ENCODE measurements around the gene GRB7.

GRB7 gene

DNA sequence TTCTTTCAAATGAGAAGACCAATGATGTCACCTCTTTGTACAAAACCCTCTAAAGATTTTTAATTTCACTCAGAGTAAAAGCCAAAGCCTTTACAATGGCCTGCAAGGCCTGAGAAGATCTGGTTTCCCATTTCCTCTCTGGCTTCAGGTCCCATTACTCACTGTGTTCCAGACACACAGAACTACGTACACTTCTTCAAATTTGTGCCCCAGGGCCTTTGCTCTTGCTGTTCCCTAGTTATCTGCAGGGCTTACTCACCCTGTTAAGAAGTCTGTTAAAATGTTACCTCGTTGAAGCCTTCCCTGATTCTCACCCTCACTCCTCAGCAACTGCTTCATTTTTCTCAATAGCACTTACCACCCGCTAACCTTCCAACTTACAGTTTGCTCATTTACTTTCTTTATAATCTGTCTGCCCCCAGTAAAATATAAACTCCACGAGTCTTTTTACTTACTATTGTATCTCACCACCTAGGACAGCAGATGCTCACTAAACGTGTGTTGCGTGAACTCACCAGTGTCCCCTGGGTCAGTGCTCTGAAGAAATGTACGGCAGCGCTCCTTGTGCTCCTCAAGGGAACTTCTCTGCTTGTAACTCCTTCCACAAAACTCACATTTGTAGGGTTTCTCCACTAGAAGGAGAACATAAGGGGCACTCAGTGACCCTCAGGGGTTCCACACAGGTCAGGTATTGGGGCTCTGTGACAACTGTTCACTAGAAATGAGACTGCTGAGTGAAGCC is 50.2 kb downstream of the GRB7 start:
- no peak for DNase-seq (ENCODE audit: low read depth, low spot score)
- H3K4me3 ChIP-seq (ENCODE audit: low read depth, low read length), result no peak overlapping the region
- CTCF ChIA-PET, result no interaction called here
- TF ChIP-seq, protein P1, sequence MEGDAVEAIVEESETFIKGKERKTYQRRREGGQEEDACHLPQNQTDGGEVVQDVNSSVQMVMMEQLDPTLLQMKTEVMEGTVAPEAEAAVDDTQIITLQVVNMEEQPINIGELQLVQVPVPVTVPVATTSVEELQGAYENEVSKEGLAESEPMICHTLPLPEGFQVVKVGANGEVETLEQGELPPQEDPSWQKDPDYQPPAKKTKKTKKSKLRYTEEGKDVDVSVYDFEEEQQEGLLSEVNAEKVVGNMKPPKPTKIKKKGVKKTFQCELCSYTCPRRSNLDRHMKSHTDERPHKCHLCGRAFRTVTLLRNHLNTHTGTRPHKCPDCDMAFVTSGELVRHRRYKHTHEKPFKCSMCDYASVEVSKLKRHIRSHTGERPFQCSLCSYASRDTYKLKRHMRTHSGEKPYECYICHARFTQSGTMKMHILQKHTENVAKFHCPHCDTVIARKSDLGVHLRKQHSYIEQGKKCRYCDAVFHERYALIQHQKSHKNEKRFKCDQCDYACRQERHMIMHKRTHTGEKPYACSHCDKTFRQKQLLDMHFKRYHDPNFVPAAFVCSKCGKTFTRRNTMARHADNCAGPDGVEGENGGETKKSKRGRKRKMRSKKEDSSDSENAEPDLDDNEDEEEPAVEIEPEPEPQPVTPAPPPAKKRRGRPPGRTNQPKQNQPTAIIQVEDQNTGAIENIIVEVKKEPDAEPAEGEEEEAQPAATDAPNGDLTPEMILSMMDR (IDR thresholded peaks at IDR 0.05; ENCODE audit: insufficient read depth, low read length, missing control alignments), result no peak
- POLR2A ChIA-PET, result no interaction called here

DNA sequence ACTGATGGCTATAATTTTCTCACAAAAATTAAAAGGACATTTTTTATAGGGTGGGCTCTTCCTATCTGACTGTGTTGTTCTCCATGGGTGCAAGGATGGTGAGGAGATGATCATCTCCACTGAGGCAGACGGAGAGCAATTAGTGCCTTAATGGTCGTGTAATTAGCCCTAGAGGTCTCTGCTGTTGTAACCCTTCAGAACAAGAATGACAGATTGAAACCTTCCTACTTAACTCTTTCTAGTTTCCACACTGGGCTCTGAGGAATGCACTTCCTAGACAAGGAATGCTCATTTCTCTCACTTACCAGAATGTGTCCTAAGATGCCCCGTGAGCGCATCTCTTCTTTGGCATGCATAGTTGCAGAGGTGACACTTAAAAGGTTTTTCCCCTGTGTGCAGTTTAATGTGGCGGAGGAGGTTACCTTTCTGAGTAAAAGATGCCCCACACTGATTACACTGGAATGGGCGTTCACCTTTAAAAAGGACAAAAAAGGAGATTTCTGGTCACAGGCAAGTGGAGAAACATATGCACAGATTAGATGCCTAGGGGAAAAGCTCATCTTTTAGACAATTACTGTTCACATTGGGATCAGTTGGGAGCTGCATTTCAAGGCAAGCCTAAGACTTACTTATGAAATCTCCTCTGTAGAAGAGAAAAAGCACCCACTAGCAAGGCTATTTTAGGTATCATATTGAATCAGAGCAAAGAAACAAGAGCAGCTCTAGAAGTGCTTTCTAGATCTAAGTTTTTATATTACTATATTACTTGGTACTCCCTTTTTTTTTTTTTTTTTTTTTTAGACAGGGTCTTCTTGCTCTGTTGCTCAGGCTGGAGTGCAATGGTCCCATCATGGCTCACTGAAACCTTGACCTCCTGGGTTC is 53.6 kb downstream of the GRB7 start:
- CTCF ChIA-PET, result no interaction called here
- TF ChIP-seq, protein P1 (IDR thresholded peaks at IDR 0.05; ENCODE audit: insufficient read depth, low read length, missing control alignments), result no peak
- no peak overlapping the region for H3K4me3 ChIP-seq (ENCODE audit: low read depth, low read length)
- no peak for DNase-seq (ENCODE audit: low read depth, low spot score)
- POLR2A ChIA-PET, result no interaction called here

DNA sequence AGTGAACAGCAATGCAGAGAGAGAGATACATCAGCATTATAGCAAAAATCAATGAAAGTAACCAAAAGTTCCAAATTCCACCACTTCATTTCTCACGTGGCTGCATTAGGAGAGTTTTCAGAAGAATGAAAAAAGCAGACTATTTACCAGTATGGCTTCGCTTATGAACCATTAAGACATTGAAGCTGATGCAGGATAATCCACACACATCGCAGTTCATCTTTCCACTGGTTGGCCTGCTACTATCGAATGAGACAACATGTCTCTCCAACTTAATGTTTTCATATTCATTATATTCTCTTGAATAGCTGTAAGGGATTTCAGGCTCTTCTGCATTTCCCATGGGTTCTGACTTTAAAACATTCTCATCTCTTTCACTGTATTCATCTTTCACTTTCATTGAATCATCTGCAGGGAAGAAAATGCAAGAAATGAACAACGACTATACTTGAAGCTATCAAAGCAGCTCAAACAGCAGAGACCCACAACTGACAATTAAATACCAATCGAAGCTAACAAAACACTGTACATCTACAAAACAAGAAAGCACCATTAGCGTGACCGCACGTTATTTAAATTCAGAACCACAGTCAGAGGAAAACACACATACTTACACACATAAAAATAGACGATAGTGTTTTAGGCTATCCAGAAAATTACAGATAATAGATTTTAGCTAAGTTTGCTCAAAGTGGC is 54.9 kb downstream of the GRB7 start:
- TF ChIP-seq, protein P1 (IDR thresholded peaks at IDR 0.05; ENCODE audit: insufficient read depth, low read length, missing control alignments), result no peak
- DNase-seq (ENCODE audit: low read depth, low spot score), result no peak
- POLR2A ChIA-PET, result no interaction called here
- CTCF ChIA-PET, result no interaction called here
- H3K4me3 ChIP-seq (ENCODE audit: low read depth, low read length), result no peak overlapping the region

DNA sequence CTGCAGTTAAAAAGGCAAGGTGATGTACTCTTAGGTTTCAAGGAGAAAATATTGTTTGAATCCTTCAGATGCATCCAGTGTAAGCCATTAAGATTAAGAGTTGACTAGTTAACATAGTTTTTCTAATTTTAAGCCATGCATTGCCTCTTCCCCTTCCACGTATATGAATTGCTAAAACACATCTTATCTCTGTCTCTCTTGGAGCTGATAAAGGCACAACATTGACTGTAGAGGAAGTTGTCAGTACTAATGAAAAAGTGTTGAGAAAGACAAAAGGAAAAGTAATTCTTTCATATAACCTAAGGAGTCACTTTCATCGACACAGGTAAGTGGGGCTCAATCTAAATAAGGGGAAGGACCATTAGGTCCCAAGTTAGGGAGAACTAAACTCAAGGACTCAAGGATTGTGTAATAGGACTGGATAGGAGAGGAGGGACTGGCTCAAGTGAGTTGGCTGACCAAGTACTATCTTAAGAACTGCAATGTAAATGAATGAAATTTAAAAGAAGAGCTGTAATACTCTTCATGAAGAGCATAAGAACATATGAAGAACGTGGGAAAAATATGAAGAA is 55.6 kb downstream of the GRB7 start:
- no peak for DNase-seq (ENCODE audit: low read depth, low spot score)
- POLR2A ChIA-PET, result no interaction called here
- H3K4me3 ChIP-seq (ENCODE audit: low read depth, low read length), result no peak overlapping the region
- TF ChIP-seq, protein P1 (IDR thresholded peaks at IDR 0.05; ENCODE audit: insufficient read depth, low read length, missing control alignments), result no peak
- CTCF ChIA-PET, result no interaction called here

DNA sequence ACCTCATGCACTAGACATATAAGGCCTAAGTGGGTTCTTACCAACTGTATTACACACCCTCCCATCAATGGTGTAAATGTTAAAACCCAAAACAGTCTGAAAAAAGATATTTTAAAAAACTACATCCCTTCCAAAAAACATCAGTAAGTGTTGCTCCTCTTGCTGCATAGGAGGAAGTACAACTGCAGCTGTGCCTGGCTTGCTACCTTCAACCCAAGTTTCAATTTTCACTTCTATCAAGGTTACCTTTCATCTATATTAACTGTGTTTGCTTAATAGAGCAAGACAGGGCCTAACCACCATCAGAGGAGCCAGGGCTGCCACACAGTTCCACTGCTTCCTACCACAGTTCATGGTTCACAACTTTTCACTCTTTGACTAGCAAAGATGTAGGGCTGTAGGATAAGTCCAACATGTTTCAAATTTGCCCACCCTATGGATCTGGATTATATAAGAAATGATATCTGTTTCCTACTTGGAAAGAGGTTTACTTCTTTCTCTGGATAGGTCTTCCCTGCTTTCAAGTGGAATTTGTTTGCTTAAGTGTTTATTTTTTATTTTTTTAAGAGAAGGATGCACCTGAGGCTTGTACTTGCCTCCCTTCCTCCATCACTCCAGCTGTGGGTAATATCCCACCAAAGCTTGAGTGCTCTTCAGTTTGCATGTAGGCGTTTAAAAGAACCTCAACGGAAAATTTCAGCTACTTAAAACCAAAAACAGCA is 56.7 kb downstream of the GRB7 start:
- TF ChIP-seq, protein P1 (IDR thresholded peaks at IDR 0.05; ENCODE audit: insufficient read depth, low read length, missing control alignments), result no peak
- H3K4me3 ChIP-seq (ENCODE audit: low read depth, low read length), result no peak overlapping the region
- POLR2A ChIA-PET, result no interaction called here
- CTCF ChIA-PET, result no interaction called here
- DNase-seq (ENCODE audit: low read depth, low spot score), result no peak
